Activated T-cell treated with anti-CD3 and anti-CD28 coated beads, Interleukin-2, amount 50 U/mL, for 1 hour (primary cell): Measurements from ENCODE around the gene ATP11C.
"Not testable (repeated sequence)": the region's sequence is repeated elsewhere in the genome, so short reads cannot be mapped to it uniquely, and the experiment has no call there.

ENCODE experiments used
- DNase-seq: peaks from one replicate; pipeline ENCODE4 v3.0.0-alpha.2; 2020

The ATP11C gene

DNA sequence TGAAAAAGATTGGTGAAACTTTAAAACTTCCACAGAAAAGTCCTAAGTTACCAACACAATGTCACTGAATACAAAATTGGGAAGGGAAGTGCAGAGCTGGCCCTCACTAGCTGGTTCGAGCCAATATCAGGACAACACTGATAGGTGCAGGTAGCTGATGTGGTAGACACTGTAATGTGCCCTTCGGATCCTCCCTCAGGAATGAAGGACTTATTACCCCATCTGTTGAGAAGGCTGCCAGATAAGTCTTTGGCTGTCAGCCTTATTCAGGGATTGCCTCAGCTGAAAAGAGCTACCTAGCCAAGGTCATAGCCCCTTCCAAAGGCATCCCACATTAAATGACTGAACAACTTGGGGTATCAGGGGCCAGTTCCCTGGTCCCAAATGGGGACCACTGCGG is 230.2 kb downstream of the ATP11C start:
- no peak for DNase-seq

DNA sequence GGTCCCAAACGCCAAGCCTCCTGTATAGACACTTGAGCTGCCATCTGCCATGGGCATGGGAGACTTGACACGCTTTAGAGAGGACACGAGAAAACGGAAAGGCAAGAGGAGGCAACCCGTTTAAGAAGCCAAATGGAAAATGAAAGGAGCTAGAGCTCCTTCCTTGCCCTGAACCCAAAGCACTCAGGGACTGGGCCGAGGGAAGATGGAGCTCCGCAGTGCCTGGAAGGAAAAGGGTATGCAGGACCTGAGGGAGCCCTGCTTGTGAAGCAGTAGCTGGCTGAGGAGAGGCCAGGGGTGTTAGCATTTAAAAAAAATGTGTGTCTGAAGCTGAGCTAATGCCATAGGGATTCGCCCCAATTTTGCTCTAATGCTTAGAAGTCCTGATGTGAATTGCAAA is 239.9 kb downstream of the ATP11C start:
- no peak for DNase-seq

DNA sequence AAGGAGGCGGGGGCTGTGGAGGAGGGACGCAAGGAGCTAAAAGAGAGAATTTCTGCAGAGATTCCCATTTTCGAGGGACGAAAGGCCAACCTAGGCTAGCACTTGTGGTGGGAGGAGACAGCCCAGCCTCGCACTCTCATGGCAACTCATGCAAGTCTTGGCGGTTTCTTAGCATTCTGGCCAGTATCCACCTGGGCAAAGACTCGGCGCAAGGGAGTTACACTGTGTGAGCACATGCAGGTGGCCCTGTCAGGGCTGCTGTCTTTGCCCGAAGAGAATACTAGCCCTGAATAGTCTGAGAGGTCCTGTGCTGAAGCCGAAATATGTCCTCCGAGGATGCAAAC is 240.4 kb downstream of the ATP11C start:
- DNase-seq: no peak

DNA sequence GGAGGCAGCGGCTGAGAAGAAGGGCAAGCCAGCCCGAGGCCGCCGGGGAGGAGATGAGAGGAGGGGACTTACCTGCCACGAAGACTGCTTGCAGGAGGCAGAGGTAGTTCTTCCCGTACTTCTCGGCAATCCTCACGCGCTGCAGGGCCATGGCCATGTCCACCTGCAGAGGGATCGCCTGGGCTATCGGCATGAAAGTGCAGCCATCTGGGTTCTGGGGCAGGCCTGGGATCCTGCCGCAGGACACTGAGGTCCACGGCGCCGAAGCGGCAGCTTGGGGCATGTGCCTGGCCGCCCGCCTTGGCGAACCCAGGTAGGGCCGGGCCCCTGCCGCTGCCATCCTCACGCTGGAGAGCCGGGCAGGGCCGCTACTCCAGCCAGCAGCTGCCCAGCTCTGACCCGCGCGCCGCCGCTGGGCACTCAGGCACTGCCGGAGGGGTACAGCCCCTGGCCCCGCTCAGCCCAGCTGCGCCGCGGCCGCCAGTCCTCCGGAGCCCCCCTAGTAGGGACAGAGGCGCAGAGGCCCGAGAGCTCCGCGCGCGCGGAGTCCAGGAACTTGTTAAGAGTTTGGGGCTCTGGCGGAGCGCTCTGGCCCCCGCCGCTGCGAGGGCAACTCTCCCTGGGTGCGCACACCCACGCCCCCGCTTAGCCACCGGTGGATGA is 240.9 kb downstream of the ATP11C start:
- no peak for DNase-seq

DNA sequence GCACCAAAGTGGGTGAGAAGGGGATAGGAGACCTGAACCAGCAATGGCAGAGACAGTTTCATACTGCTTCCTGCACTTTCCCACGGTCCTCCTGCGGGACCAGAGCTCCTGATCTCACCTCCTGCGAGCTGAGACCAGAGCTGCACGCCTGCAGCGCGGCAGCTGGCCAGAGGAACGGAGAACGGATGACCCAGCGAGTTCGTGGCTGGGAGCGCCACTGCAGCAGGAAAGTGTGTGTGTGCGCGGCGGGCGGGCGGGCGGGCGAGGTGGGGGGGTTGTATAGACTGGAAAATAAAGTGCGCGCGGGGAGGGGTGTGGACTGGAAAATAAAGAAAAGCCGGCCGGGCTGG is 241.4 kb downstream of the ATP11C start:
- no peak for DNase-seq

DNA sequence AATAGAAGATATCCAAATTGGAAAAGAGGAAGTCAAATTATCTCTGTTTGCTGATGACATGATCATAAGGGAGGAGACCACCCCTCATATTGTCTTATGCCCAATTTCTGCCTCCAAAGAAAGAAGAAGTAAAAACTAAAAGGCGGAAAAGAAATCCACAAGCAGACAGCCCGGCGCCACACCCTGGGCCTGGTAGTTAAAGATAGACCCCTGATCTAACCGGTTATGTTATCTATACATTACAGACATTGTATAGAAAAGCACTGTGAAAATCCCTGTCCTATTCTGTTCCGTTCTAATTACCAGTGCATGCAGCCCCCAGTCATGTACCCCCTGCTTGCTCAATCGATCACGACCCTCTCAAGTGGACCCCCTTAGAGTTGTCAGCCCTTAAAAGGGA is 247.7 kb downstream of the ATP11C start:
- not testable (repeated sequence) for DNase-seq

DNA sequence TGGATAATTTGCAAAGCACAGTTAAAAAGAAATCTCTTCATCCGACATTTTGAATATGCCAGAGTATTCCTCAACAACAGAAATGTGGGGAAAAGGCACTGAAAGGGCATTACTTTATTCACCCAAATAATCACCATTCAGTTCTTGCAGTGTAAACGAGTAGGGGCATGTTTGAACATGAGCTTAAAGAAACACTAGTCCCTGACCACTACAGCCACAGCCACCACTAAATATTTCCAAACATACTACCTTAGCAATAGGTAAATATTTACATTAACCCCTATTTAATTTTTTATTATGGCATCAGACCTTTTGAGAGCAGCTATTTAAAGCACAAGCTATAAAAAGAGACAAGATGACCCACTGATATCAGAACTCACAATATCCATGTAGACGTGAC is 252.5 kb downstream of the ATP11C start:
- no peak for DNase-seq
